GM18907 (cell line): ENCODE data around the gene SEMA3G.

ENCODE experiments used
- ATAC-seq: cut with Tn5 transposase; IDR thresholded peaks from one replicate; pipeline ENCODE4 v1.9.1; 2021; ENCODE audit warnings: mild to moderate bottlenecking, moderate library complexity; ENCODE audit not compliant: unreplicated experiment

SEMA3G gene

GRCh38 chr3:52423173-52423572, 21.7 kb downstream of the SEMA3G start:
- ATAC-seq, result no peak

GRCh38 chr3:52422669-52423068, 22.2 kb downstream of the SEMA3G start:
- ATAC-seq, result no peak

- ATAC-seq, result no peak
Observed at GRCh38 chr3:52420388-52420787, 24.5 kb downstream of the SEMA3G start.

- ATAC-seq, result no peak
Observed at GRCh38 chr3:52415800-52416199, 29.1 kb downstream of the SEMA3G start.

- no peak for ATAC-seq
Observed at GRCh38 chr3:52408466-52408865, 36.4 kb downstream of the SEMA3G start.

- no peak for ATAC-seq
Observed at GRCh38 chr3:52407779-52408178, 37.1 kb downstream of the SEMA3G start.

GRCh38 chr3:52406791-52407510, 38.0 kb downstream of the SEMA3G start:
- ATAC-seq, result no peak

GRCh38 chr3:52406231-52406661, 38.7 kb downstream of the SEMA3G start:
- no peak for ATAC-seq

GRCh38 chr3:52405601-52406110, 39.2 kb downstream of the SEMA3G start:
- ATAC-seq, result no peak

GRCh38 chr3:52405066-52405465, 39.8 kb downstream of the SEMA3G start:
- ATAC-seq, result no peak

- no peak for ATAC-seq
Observed at GRCh38 chr3:52404391-52404790, 40.5 kb downstream of the SEMA3G start.

- ATAC-seq, result no peak
Observed at GRCh38 chr3:52403955-52404354, 40.9 kb downstream of the SEMA3G start.

GRCh38 chr3:52403271-52403841, 41.5 kb downstream of the SEMA3G start:
- ATAC-seq, result no peak

- no peak for ATAC-seq
Observed at GRCh38 chr3:52402706-52403270, 42.1 kb downstream of the SEMA3G start.

- ATAC-seq, result no peak
Observed at GRCh38 chr3:52402101-52402521, 42.8 kb downstream of the SEMA3G start.

- no peak for ATAC-seq
Observed at GRCh38 chr3:52401551-52401950, 43.4 kb downstream of the SEMA3G start.

GRCh38 chr3:52401021-52401420, 43.9 kb downstream of the SEMA3G start:
- no peak for ATAC-seq

- no peak for ATAC-seq
Observed at GRCh38 chr3:52400275-52400793, 44.6 kb downstream of the SEMA3G start.

- ATAC-seq, result no peak
Observed at GRCh38 chr3:52399593-52399992, 45.3 kb downstream of the SEMA3G start.

- no peak for ATAC-seq
Observed at GRCh38 chr3:52399131-52399530, 45.8 kb downstream of the SEMA3G start.

GRCh38 chr3:52398670-52399081, 46.2 kb downstream of the SEMA3G start:
- no peak for ATAC-seq
